NB4 (cell line): ENCODE data around the gene B3GNT2.

ENCODE experiments used
- CTCF ChIP-seq: IDR thresholded peaks from one replicate; pipeline ENCODE4 v1.5.1; 2012; ENCODE audit warnings: low read depth, low read length
- MAX ChIP-seq: IDR thresholded peaks from 2 replicates; pipeline ENCODE4 v1.6.1; 2011; ENCODE audit warnings: low read depth, low read length
- MYC ChIP-seq: IDR thresholded peaks from 2 replicates; pipeline ENCODE4 v1.6.1; 2011; ENCODE audit warnings: low read depth, low read length
- POLR2A ChIP-seq: IDR thresholded peaks from 2 replicates; pipeline ENCODE4 v1.6.1; 2011; ENCODE audit warnings: mild to moderate bottlenecking; ENCODE audit not compliant: insufficient read length; ENCODE audit errors: extremely low read depth

- no peak for TF ChIP-seq CTCF
- TF ChIP-seq POLR2A = no peak
- TF ChIP-seq MAX = no peak
- TF ChIP-seq MYC = no peak
Measured at GRCh38 chr2:62234755-62235655, 39.1 kb downstream of the B3GNT2 start.
